Fibroblast of skin of scalp (primary cell): ENCODE results near the gene RAG1.

ENCODE experiments used
- DNase-seq: peaks from one replicate; pipeline ENCODE4 v3.0.0-alpha.2; 2013

The RAG1 gene

GRCh38 chr11:36590513-36590912 is 22.7 kb downstream of the RAG1 start:
- no peak for DNase-seq

DNA sequence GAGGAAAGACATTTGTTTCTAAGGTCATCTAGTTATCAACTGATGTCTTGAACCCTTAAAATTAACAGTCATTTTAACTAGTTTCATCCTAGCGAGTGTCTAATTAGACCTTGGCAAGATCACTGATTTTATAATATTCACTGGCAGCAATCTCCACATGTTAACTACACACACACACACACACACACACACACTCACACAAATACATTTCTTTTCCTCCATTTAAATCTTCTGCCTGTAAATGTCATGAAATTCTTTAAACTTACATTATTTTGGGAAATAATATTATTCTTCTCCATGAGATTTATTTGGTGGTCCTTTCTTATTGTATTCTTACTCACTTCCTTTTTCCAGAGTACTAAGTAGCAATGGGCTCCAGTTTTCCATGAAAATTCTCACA is 23.6 kb downstream of the RAG1 start:
- DNase-seq, result no peak

DNA sequence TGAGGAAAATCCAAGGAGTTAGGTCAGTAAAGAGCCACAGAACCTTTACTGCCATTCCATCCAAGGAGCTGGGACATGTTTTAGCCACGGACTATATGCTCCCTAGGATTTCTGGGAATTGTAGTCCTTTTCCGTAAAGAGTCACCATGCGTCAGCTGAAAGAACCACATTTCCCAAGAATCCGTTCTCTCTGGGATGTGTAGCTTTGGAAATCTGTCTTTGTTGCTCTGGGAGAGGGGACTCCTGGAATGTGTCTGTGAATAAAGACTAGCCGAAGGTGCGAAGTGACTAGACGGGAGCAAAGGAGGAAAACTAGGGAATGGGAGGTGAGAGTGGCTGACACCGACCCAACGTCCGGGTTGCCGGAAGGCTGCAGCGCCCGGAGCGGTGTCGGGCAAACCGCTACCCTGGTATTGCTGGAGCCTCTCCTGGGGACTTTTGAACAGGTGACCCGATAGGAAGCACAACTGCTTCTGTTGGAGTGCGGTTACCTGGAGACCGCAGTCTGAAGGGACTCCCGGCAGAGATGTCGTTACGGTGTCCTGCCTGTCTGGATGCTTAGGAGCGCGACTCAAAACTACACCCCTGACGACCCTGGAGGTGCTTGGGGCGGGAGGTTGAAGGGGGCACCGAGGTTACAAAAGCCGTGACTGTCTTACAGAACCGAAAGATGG is 26.6 kb downstream of the RAG1 start, which contains the start of gene IFTAP:
Gene IFTAP, plus strand, starts transcription at position 187 of the 674 bp plus-strand sequence. CDS start 15,602 bp downstream, outside the sequence.
- DNase-seq, result peak; percentile 93

DNA sequence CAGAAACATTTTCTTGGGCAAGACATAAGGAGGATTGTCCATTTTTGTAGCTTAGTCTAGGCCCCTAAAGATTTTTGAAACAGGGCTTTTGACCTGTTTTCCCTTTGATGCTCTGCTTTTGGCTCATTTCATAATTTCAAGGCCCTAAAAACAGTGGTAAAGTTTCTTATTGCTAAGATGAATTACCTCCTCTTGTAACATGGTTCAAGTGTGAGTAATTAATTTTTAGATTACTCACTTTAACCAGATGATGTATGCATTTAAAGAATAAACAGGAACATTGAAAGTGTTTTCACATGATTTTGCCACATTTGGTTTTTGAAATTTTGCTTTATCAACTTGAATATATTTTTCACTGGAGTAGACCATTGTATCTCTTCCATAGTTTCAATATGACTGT is 29.1 kb downstream of the RAG1 start:
- DNase-seq, result no peak

- no peak for DNase-seq
These were observed 30.2 kb downstream of the RAG1 start, which contains the start of gene RAG2 for GRCh38 chr11:36598051-36598450. TSS of gene RAG2 (minus strand) at chr11:36598236. CDS start at chr11:36594168, 4,068 bp downstream.

DNA sequence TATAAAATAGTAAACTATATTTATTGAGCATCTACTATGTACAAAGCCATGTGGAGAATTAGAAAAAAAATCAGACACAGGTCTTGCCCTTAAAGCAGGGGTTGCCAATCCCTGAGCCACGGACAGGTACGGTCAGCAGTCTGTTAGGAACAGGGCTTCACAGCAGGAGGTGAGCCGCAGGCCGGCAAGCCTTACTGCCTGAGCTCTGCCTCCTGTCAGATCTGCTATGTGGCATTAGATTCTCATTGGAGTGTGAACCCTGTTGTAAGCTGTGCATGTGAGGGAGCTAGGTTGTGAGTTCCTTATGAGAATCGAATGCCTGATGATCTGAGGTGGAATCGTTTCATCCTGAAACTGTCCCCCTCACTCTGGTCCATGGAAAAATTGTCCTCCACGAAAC is 32.4 kb downstream of the RAG1 start:
- no peak for DNase-seq

GRCh38 chr11:36601155-36601554 is 33.3 kb downstream of the RAG1 start:
- DNase-seq, result no peak

GRCh38 chr11:36602135-36602534 is 34.3 kb downstream of the RAG1 start:
- no peak for DNase-seq

- no peak for DNase-seq
These were observed 37.7 kb downstream of the RAG1 start for GRCh38 chr11:36605221-36606216.

DNA sequence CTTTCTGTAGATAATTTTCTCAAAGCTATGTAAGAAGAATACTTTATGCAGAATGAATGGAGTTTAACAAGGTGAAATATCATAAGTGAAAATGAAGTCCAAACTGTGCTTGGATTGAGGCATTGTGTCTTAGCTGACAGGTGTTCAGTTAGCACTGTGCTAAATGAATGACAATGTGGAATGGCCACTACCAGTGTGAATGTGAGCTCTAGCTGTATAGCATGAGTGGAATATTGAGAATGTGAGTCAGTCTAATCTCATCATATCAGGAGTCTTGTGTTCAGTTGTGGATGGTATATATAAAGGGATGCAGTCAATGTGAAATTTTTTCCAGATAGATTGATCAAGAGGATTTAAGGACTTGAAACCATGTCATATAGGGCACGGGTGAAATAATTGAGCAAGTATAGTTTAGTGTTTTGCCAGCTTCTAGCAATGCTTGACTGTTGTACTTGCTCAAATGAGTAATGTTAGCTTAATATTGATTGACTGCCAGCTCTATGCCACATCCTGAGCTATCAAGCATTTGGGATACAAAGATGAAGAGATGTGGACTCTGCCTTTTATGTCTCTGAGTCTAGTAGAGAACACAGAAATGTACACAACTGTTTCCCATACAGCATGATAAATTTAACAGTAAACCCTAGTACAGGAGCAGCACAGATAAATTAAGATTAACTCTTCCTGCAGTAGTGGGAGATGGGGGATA is 40.8 kb downstream of the RAG1 start:
- DNase-seq, result no peak

GRCh38 chr11:36609383-36609782 is 41.6 kb downstream of the RAG1 start:
- DNase-seq, result no peak

- DNase-seq, result no peak
These were observed 48.0 kb downstream of the RAG1 start for GRCh38 chr11:36615826-36616225.

- no peak for DNase-seq
These were observed 49.9 kb downstream of the RAG1 start for GRCh38 chr11:36617543-36618362.

DNA sequence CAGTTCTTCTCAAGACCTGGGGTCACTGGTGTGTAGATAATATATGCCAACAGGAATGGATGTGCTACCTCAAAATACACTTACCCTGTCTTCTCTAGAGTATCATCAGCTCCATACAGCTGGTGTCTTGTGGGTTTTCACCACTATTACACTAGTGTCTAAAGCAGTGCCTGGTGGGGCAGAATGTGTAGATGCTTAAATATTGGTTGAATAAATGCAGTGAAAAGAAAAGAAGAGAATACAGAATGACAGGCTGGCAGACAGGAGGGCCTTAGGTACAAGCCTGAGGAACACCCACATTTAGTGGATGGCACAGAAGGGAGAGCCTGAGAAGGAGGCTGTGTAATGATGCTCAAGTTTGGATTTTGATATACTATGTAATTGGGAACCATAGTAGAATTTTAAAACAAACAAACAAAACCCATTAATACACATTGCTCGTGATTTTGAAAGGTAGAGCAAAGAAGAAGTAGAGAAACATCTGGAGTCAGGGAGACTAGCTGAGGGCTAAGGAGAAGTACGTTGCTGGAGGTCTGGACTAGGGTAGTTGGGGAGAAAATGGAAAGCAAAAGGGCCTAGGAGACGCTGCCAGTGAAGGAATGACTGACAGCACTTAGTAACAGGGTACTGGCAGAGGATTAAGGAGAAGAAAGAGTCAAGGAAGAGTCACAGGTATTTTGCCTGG is 50.7 kb downstream of the RAG1 start:
- DNase-seq, result no peak

DNA sequence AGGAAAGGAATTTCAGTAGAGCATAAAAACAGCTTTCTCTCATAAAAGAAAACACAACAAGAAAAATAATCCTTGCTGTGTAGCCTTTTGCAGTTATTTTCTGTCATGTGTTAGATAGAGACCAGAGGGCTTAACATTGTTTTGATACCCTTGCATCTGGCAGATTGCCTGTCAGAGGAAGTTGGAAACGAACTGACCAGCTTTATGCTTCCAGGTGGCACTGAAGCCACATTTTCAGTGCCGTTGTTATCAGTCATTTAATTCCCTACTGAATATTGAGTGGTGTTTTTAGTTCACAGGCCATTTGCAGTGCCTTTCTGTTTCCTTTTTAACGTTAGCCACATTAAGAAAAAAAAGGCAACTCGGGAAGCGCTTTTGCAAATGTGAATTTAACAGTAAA is 51.7 kb downstream of the RAG1 start:
- peak; percentile 17 for DNase-seq

DNA sequence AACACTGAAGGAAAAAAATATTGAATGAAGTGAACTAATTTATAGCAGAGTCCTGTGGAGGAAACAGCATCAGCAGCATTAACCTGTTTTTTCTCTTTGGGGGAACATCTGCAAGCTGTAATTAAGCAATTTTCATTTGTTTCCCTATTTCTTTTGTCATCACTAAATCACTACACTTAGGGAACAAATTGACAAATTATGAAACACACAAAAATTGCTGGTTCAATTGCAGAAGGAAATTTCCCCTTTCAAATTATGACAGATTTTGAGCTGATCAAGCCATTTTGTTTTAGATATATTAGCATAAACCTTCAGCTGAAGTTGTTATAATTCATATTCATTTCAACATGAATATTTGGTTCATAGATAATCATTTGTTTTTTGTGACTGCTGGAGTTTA is 52.4 kb downstream of the RAG1 start:
- no peak for DNase-seq

DNA sequence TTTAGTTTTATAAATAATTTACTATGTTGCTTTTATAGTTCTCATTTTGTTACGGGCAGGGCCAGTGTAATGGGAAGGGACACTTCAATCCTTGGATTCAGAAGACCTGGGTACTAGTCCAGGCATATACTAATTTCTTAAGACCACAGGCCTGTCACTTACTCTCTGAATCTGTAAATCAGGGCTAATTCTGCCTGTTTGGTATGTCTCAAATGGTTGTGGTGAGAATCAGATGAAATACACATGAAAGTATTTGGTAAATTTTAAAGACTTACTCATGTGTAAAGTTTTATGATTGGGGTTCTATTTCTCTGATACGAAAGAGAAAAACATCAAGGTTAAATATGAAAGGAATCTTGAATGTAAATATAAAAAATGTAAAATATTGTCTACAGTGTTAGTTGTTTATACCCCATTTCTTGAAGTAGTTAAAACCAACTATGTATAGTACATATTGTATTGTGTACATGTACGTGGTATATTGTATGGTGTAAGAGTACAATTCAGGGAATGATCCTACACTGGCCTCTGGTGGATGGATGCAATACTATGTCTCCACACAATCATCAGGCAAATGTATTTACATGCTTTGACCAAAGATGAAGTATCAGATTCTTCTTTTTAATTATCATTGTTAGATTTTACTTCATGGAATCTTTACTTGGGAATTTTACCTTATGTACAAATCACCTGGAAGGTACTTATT is 54.8 kb downstream of the RAG1 start:
- DNase-seq, result peak; percentile 51

- no peak for DNase-seq
These were observed 55.7 kb downstream of the RAG1 start for GRCh38 chr11:36623494-36623893.

DNA sequence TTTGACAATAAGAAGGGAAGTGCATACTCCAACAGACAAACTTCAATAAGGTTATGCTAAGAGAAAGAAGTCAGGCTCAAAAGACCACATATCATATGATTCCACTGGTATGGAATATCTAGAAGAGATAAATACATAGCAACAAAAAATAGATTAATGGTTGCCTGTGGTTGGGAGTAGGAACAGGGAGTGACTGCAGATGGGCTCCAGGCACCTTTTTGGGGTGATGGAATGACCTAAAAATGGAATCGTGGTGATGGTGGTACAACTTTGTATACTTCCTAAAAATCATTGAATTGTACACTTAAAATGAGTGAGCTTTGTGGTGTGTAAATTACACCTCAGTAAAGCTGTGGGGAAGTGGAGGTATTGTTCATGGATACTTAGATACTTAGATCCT is 59.2 kb downstream of the RAG1 start:
- no peak for DNase-seq

GRCh38 chr11:36627471-36627870 is 59.7 kb downstream of the RAG1 start:
- no peak for DNase-seq

GRCh38 chr11:36628141-36628540 is 60.3 kb downstream of the RAG1 start:
- no peak for DNase-seq
